GM18867 (cell line): ENCODE results near the gene TMEM218.
"Not testable (repeated sequence)": the region's sequence is repeated elsewhere in the genome, so short reads cannot be mapped to it uniquely, and the experiment has no call there.

Source experiments
- ATAC-seq: cut with Tn5 transposase; IDR thresholded peaks from one replicate; pipeline ENCODE4 v1.9.1; 2021; ENCODE audit warnings: mild to moderate bottlenecking, moderate library complexity; ENCODE audit not compliant: unreplicated experiment

Gene TMEM218

DNA sequence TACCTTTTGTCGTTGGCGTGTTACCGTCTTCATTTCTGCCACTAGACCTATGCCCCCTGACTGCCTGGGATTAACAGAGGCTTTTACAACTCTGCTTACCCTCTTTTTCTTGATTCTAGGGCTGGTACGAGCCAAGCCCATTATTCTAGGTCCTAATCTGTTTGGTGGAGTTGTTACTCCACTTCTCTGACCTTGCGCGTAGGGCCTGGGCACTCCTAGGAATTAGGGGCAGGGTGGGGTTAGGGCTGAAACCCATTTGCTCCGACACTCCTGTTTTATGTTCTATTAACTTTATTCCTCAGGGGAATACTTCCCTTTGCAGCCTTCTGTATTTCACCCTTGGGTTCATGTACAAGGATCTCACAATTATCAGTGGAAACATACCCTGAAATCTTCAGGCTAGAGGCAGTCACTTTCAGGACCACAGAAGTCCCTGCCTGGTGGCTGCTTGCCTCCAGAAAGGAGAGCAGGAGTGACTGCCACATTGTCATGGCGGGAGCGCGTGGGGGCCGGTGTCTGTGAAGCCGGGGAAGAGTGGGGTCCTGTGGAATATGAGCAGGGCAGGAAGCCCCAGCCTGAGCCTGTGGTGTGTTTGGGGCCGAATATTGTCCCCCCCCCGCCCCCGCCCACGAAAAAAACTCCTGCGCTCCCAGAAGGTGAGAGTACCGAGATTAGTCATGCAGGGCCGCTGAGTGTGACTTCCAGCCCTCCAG lies 49.1 kb downstream of the TMEM218 start:
- no peak for ATAC-seq

DNA sequence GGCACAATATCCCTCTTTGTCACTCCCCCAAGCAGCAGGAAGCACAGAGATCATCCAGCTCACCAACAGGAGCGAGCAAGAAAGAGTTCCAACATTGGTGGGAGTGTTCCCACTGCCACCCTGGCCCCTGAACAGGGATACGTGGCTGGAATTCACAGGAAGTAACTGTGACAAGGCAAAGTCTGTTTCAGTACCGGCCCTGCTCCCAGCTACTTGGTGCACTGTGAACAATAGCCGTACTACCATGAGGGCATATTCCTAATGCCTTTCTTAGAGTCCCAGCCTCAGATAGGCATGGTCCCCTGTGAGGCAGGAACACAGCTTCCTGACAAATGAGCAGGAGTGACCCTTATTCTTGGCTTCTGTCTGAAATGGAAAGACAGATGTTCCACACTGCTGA lies 50.1 kb downstream of the TMEM218 start:
- no peak for ATAC-seq

- ATAC-seq = no peak
Measured at GRCh38 chr11:125057693-125058016, 53.8 kb downstream of the TMEM218 start.

GRCh38 chr11:125056931-125057692 lies 54.3 kb downstream of the TMEM218 start:
- ATAC-seq = no peak

- not testable (repeated sequence) for ATAC-seq
Measured at GRCh38 chr11:125056111-125056510, 55.3 kb downstream of the TMEM218 start.

GRCh38 chr11:125055107-125055715 lies 56.2 kb downstream of the TMEM218 start:
- no peak for ATAC-seq

- ATAC-seq = no peak
Measured at GRCh38 chr11:125053167-125053566, 58.3 kb downstream of the TMEM218 start.

DNA sequence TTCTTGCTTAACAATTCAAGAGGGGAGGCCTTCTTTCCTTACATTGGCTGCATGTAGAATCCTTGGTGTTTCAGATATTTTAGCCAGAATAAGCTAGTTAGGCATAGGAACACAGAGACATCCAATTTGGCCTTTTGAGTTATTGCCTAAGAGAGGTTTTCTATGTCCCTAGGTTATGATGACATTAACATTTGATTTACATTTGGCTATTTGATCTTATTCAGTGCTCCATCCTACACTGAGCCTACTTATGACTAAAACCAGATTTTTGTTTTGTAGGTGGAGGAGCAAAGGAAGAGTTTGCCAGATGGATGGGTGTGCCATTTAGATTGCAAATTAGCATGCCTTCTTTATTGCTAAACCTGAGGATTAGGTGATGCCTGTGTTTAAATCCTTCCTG lies 59.4 kb downstream of the TMEM218 start:
- ATAC-seq = no peak

GRCh38 chr11:125049164-125049792 lies 62.1 kb downstream of the TMEM218 start:
- no peak for ATAC-seq
